ENCODE results near the gene OR6C1.

DNA sequence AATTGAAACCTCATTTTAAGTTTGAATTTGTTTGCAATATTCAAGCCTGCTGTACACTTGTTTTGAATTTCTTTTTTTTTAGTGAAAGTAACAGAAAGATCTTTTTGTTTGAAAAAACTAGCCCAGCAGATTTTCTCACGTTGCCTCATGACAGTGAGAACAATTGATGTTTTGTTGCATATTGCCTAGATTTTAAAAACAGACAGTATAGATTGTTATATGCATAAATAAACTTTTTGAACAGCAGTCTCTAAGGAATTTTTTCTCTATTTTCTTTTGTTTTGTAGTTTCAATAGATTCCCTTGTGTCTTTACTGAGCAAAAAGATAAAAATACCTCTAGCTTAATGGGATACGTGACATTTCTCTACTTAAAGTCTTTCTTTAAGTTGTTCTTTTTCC, 33.2 kb upstream of the OR6C1 start:
- TF ChIP-seq ZNF768 (tag by site-specific recombination; IDR thresholded peaks at IDR 0.05): no peak
- no peak for TF ChIP-seq CTCF (tag by site-specific recombination; IDR thresholded peaks at IDR 0.05)
- TF ChIP-seq, protein P1, sequence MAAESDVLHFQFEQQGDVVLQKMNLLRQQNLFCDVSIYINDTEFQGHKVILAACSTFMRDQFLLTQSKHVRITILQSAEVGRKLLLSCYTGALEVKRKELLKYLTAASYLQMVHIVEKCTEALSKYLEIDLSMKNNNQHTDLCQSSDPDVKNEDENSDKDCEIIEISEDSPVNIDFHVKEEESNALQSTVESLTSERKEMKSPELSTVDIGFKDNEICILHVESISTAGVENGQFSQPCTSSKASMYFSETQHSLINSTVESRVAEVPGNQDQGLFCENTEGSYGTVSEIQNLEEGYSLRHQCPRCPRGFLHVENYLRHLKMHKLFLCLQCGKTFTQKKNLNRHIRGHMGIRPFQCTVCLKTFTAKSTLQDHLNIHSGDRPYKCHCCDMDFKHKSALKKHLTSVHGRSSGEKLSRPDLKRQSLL (tag by site-specific recombination; IDR thresholded peaks at IDR 0.05): no peak
- TF ChIP-seq REPIN1 (tag by site-specific recombination; IDR thresholded peaks at IDR 0.05; ENCODE audit: low read depth): no peak
- no peak for TF ChIP-seq ZNF16 (tag by site-specific recombination; IDR thresholded peaks at IDR 0.05; ENCODE audit: low read depth)
- TF ChIP-seq SP2 (tag by site-specific recombination; IDR thresholded peaks at IDR 0.05): no peak
- TF ChIP-seq HIC1 (tag by site-specific recombination; IDR thresholded peaks at IDR 0.05): no peak
- TF ChIP-seq TRIM28 (IDR thresholded peaks at IDR 0.05; ENCODE audit: borderline replicate concordance, low read length): no peak
- TF ChIP-seq YY2 (tag by site-specific recombination; IDR thresholded peaks at IDR 0.05): no peak
- no peak for TF ChIP-seq PRDM4 (tag by site-specific recombination; IDR thresholded peaks at IDR 0.05)
